Measurements from ENCODE around the gene ACOT9.
A peak's percentile ranks its signal among the peaks of the same experiment; 100 is the strongest.
"Not testable (repeated sequence)": the region's sequence is repeated elsewhere in the genome, so short reads cannot be mapped to it uniquely, and the experiment has no call there.

The ACOT9 gene

GRCh38 chrX:23779025-23779424 lies 35.9 kb upstream of the ACOT9 start:
- no peak overlapping the region for H3K4me3 ChIP-seq
- no peak for TF ChIP-seq CTCF (IDR thresholded peaks at IDR 0.05)
- H3K27ac ChIP-seq, result no peak overlapping the region
- no peak for DNase-seq (ENCODE audit: low spot score)

GRCh38 chrX:23776363-23776762 lies 33.3 kb upstream of the ACOT9 start:
- Histone ChIP-seq H3K4me3 (no peak overlapping the region), H3K27ac (no peak overlapping the region)
- TF ChIP-seq CTCF (IDR thresholded peaks at IDR 0.05), result no peak
- no peak for DNase-seq (ENCODE audit: low spot score)

- DNase-seq (ENCODE audit: low spot score), result no peak
- no peak for TF ChIP-seq CTCF (IDR thresholded peaks at IDR 0.05)
- Histone ChIP-seq H3K4me3 (no peak overlapping the region), H3K27ac (no peak overlapping the region)
These were observed 30.6 kb upstream of the ACOT9 start for GRCh38 chrX:23773601-23774175.

- H3K4me3 ChIP-seq; H3K27ac ChIP-seq; DNase-seq (ENCODE audit: low spot score): not testable (repeated sequence)
These were observed 28.0 kb upstream of the ACOT9 start for GRCh38 chrX:23771086-23771485.

GRCh38 chrX:23770142-23770541 lies 27.1 kb upstream of the ACOT9 start:
- TF ChIP-seq CTCF (IDR thresholded peaks at IDR 0.05), result no peak
- DNase-seq (ENCODE audit: low spot score), result no peak
- H3K27ac ChIP-seq, result no peak overlapping the region
- H3K4me3 ChIP-seq, result no peak overlapping the region

GRCh38 chrX:23766650-23767551 lies 23.8 kb upstream of the ACOT9 start:
- DNase-seq (ENCODE audit: low spot score), result no peak
- H3K4me3 ChIP-seq, result no peak overlapping the region
- peak overlapping the region in 1 of 2 donors; percentile 28 for H3K27ac ChIP-seq
- TF ChIP-seq CTCF (IDR thresholded peaks at IDR 0.05), result no peak

- no peak for DNase-seq (ENCODE audit: low spot score)
- TF ChIP-seq CTCF (IDR thresholded peaks at IDR 0.05), result no peak
- no peak overlapping the region for H3K27ac ChIP-seq
- no peak overlapping the region for H3K4me3 ChIP-seq
These were observed 22.8 kb upstream of the ACOT9 start for GRCh38 chrX:23765868-23766267.

Data from coronary artery (tissue), 2 donors.